Lung (tissue), 12 donors: ENCODE results near the gene CFAP119. TPM values are rescaled to one million over a fixed set of nuclear protein-coding genes. Genes with fewer than 3 reads are reported as not detected.
A peak's percentile ranks its signal among the peaks of the same experiment; 100 is the strongest.

Source experiments
- ATAC-seq: fragments of 200-7000 bp; cut with Tn5 transposase; one replicate; pipeline ENCODE4 v1.9.1; 2020; ENCODE audit warnings: moderate number of reproducible peaks; ENCODE audit not compliant: insufficient read depth, low FRiP score
- DNase-seq, 3 donors: peaks; one replicate each; pipeline ENCODE4 v3.0.0-alpha.2; 2013 to 2017
- H3K27ac ChIP-seq, 2 donors: one replicate each; pipeline ENCODE4 v1.5.1; 2013; ENCODE audit warnings: mild to moderate bottlenecking in 2 of 2, moderate library complexity in 2 of 2, control low read depth in 1 of 2, inconsistent platforms in 1 of 2, low read depth in 1 of 2, low read length in 1 of 2
- H3K27me3 ChIP-seq, 3 donors: one replicate each; pipeline ENCODE4 v1.5.1; 2013; ENCODE audit warnings: low read length in 2 of 3; ENCODE audit not compliant: control insufficient read depth in 3 of 3, insufficient read depth in 3 of 3
- H3K36me3 ChIP-seq, 4 donors: one replicate each; pipeline ENCODE4 v1.5.1; 2013; ENCODE audit warnings: low read length in 4 of 4, mild to moderate bottlenecking in 1 of 4, moderate library complexity in 1 of 4; ENCODE audit not compliant: control insufficient read depth in 4 of 4, insufficient read depth in 4 of 4
- H3K4me1 ChIP-seq, 5 donors: one replicate each; pipeline ENCODE4 v1.5.1; 2013; ENCODE audit warnings: low read length in 5 of 5, mild to moderate bottlenecking in 2 of 5, moderate library complexity in 1 of 5; ENCODE audit not compliant: control insufficient read depth in 5 of 5, insufficient read depth in 5 of 5
- H3K4me3 ChIP-seq: one replicate; pipeline ENCODE4 v1.5.1; 2013; ENCODE audit warnings: mild to moderate bottlenecking, control low read depth, moderate library complexity
- H3K9ac ChIP-seq, 2 donors: one replicate each; pipeline ENCODE4 v1.5.1; 2013; ENCODE audit warnings: low read length in 2 of 2, control low read depth in 1 of 2; ENCODE audit not compliant: insufficient read depth in 1 of 2
- H3K9me3 ChIP-seq, 4 donors: one replicate each; pipeline ENCODE4 v1.5.1; 2013; ENCODE audit warnings: low read length in 3 of 4, mild to moderate bottlenecking in 1 of 4, moderate library complexity in 1 of 4; ENCODE audit not compliant: control insufficient read depth in 4 of 4, insufficient read depth in 3 of 4
- CTCF ChIP-seq: IDR thresholded peaks from 2 replicates; pipeline ENCODE4 v1.5.1; 2012; ENCODE audit warnings: mild to moderate bottlenecking; ENCODE audit errors: control extremely low read depth, extremely low read depth
- WGBS, 2 donors: extraction: QIAGEN DNeasy Blood & Tissue Kit; methylation state at CpG; one replicate each; pipeline ENCODE4 v1.1.7; 2013; 5-methylcytosine and 5-hydroxymethylcytosine counted together
- polyA plus RNA-seq, 2 donors: library from polyadenylated mRNA; stranded (reverse); fragments of 200-250 nt; gene quantifications; one replicate each; pipeline ENCODE4 v1.2.1, GENCODE V29; 2013
- total RNA-seq, 2 donors: library from RNA; depleted of rRNA in 1 of 2; stranded (reverse); fragments of >200 nt in 1 of 2; gene quantifications; one replicate each; pipeline ENCODE4 v1.2.1, GENCODE V29; 2014 to 2021
- donor health status: control.
- donor health status: control.
- donor health status: Bipolar disorder and iron deficiency.
- donor health status: healthy.
- donor health status: DM: yes; HTN: yes; CAD: no.

The CFAP119 gene
- total and polyA plus RNA-seq, 4 donors, result 7.3 to 29.5 (median 16.7) TPM

GRCh38 chr16:30762991-30763725 lies 1.3 kb upstream of the CFAP119 start:
- Histone ChIP-seq H3K9me3 (no peaks in the 10 kb centered on the region), H3K4me1 (peaks cover 8 to 23% (median 10%) of the 10 kb centered on the region in 5 donors), H3K27ac (peak overlapping the region; percentile 86 to 95), H3K36me3 (peaks cover 12 to 47% (median 35%) of the 10 kb centered on the region in 4 donors), H3K4me3 (peak overlapping the region; percentile 91), H3K9ac (peak overlapping the region; percentile 83 to 95), H3K27me3 (no peaks in the 10 kb centered on the region)
- no peak for TF ChIP-seq CTCF
- ATAC-seq, result no peak
- 65 to 75% methylated on average over 15 of the region's 15 CpGs for WGBS, 2 donors
- DNase-seq, result no peak

DNA sequence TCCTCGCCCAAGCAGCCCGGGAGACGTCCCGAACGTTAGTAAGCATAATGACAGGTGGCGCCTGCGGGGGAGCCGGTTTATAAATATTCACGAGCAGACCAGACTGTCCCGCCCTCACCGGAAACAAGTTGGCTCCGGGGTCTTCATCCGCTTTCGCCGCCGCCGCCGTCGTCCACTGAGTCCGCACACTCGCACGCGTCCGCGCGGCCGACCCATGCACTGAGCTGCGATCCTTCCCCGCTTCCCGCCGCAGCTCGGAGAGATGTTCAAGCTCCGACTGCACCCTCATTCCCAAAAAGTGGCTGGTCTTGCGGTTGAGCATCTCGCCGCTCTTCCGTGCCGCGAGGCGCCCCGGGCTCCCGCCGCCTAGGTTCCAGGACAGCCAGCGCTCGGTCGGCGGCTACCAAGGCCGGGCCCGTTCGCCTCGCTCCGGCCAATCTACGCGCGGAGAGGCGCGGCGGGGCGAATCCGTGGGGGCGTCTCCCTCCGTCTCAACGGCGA lies 385 bp downstream of the CFAP119 start:
- TF ChIP-seq CTCF, result no peak
- DNase-seq (peak in 2 of 3 donors; percentile 28 to 42), ATAC-seq (peak; percentile 12)
- WGBS, 2 donors, result 0% methylated on average over 48 to 64 of the region's 64 CpGs
- no peak overlapping the region for H3K9ac ChIP-seq
- H3K4me1 ChIP-seq, result peaks cover 8 to 23% (median 10%) of the 10 kb centered on the region in 5 donors
- no peaks in the 10 kb centered on the region for H3K27me3 ChIP-seq
- H3K27ac ChIP-seq, result peak overlapping the region in 1 of 2 donors; percentile 17
- peak overlapping the region; percentile 43 for H3K4me3 ChIP-seq
- H3K9me3 ChIP-seq, result no peaks in the 10 kb centered on the region
- H3K36me3 ChIP-seq, result peaks cover 8 to 33% (median 27%) of the 10 kb centered on the region in 4 donors

DNA sequence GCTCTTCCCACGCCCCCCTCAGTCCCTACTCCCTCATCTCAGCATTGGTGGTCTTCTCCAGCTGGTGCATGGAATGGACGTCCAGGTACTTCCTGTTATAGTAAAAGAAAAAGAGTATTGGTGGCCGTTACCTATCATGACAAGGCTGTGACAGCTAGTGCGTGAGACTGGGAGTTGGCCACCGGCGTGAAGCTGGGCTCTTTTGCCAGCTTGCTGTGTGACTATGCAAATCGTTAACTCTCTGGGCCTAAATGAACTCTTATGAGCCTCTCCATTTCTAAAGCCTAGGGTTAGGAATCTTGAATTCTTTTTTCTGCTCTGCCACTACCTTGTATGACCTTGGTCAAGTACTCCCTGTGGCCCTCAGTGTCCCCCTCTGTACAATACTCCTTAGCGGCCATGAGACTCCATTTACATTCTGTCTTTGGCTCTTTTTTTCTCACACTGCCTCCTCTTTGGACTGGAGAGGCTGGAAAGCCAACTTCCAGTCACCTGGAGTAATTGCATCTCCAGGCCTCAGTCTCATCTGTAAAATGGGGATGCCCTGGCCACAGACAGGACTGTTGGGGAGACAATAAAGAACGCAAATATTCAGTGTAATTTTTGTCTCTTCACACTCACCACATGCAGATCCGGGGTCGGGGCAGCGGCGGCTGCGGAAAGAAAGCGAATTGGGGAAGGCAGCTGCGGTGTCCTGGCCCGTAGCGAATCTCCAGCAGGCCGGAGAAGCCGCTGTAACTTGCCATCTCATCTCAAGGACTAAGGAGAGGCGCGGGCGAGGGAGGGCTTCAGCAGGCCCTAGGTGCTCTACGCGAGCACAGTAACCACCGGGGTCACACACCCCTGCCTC lies 1.1 kb downstream of the CFAP119 start:
- no peak for DNase-seq
- Histone ChIP-seq H3K4me3 (peak overlapping the region; percentile 43), H3K27me3 (no peaks in the 10 kb centered on the region), H3K27ac (no peak overlapping the region), H3K4me1 (peaks cover 8 to 23% (median 10%) of the 10 kb centered on the region in 5 donors), H3K36me3 (peaks cover 8 to 33% (median 27%) of the 10 kb centered on the region in 4 donors), H3K9me3 (no peaks in the 10 kb centered on the region), H3K9ac (no peak overlapping the region)
- TF ChIP-seq CTCF, result no peak
- 24 to 27% methylated on average over 26 of the region's 26 CpGs for WGBS, 2 donors
- ATAC-seq, result peak; percentile 4
